Amniotic epithelial cell (primary cell): ENCODE data around the gene TGM1.

Source experiments
- DNase-seq: peaks from one replicate; pipeline ENCODE4 v3.0.0-alpha.2; 2010; ENCODE audit warnings: low read depth

TGM1 gene

DNA sequence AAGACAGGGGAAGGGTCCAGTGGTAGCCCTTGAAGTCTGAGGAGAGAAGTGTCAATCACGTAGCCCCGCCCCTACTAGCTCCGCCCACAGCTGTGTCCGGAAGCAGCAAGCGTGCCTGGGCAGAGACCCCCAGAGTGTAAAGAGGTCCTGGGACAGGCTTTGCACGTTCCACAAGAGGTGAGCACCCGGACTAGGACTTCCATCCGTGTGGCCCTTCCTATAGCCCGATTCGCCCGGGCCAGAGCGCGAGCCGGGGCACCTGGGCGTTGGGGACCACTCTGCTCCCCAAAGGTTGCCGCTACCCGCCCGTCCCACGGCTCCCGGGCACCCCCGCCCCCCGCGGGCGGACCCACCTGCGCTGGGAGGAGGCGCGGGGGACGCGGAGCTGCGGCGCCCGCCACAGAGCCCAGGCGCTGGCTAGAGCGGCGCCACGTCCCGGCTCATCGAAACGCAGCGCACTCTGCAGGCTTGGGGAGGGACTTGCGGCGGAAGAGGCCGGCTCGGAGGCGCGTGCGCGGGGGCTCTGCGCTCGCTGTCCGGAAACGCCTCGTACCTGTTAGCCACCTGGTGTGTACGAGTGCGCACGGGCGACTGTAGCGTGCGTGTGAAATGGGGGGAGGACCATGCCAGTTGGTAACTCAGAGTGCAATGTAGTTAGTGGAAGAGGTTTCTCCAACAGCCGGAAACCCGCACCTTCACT lies 8.3 kb upstream of the TGM1 start, which contains the start of gene RABGGTA:
Gene RABGGTA (minus strand): TSS at position 464 of the 700 bp plus-strand sequence. CDS start 482 bp downstream, outside the sequence.
- DNase-seq = peak; percentile 81

DNA sequence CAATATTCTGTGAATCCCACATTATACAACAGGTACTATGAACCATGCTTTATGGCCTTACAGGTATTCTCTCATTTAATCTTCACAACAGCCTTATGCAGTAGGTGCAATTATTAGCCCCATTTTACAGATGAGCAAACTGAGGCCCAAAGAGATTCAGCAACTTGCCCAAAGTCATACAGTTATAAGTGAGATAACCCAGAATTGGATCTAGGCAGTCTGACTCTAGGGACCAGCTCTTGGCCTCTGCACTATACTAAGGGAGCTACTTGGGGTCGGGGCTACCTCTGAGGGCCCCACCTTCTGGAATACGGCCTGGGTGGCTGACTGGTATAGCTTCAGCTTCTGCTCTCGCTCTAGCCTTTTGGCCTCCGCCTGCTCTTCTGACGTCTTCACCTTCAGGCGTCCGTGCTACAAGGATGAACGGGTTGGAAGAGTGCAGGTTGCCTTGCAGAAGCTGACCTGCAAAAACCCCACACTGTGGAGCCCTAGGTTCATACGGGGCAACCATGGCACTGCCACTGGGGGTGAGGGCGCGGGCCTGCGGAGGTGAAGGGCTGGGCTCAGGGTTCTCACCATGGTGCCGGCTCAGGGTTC lies 7.7 kb upstream of the TGM1 start:
- DNase-seq = no peak

DNA sequence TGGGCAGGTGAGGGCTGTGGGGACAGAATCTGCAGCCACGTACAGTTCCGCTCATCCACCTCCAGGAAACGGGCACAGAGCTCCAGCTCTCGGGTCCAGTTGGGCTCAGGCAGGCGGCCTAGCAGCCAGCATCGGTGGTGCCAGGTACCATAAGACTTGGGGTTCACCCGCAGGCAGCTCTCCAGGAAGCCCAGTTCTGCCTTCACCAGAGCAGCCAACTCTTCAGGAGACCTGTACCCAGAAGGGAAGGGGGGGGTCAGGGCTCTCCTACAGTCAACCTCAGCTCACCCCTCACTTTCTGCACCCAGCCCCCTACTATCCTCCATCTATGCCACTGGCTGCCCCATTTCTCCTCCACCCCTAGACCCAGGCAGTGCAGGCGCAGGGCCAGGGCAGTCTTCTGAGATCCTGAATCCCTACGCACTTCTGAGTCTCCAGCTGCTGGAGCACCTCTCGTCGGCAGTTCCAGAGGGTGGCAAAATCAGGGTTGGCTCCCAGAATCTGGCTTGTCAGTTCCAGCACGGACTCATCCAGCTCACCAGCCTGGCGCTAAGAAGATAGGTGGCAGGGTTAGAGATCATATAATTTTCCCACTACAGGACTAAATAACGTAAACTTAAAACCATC lies 7.0 kb upstream of the TGM1 start:
- no peak for DNase-seq

DNA sequence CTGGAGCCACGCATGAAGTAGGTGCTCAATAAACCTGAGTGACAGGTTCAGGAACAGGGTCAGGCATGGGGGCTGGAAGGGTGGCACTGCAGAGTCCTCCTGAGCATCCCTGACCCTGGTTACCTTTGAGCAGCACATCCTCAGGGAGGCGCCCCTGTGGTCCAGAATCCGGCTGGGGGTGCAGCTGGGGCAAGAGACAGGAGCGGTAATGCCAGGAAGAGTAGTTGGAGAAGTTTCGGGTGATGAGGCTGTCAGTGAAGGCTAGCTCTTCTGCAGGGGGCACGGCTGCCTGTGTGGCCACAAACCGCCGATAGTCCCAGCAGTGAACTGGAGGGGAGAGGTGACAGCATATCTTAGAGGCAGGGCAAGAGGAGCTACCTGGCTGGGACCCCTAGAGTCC lies 6.4 kb upstream of the TGM1 start:
- no peak for DNase-seq

DNA sequence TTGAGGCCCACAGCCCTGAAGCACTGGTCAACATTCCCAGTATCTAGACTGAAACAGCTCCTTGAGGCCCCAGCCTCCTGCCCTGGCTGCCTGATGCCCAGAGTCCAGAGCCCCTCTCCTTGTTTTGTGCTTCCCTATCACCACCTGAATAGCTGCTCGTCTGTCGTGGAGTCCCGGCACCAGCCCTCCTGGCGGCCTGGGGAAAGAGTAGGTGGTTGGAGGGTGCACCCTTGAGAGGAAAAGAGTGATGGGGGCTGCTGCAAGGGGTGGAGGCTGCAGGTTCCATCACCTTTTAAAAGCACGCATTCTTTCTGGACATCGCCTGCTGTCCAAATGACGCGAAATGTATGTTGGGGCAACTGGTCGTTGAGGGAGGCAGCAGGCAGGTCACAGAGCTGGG lies 5.2 kb upstream of the TGM1 start:
- no peak for DNase-seq

DNA sequence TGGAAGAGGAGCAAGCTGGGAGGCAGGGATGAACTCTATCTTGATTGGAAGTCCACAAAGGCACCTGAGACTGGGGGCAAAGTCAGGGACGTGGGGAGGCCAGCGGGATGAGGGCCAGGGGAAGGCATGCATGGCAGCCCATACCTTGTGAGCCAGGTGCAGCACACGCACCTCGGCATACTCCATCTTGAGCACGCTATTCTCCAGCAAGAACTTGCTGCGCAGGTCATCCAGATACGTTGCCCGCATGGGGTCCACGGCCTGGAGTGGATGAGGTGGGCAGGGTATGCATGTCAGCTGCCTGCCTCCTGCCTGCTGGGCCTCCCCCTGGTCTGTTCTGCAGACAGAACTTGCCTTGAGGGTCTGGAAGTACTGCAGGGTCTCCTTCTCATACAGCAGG lies 4.5 kb upstream of the TGM1 start:
- DNase-seq = no peak

DNA sequence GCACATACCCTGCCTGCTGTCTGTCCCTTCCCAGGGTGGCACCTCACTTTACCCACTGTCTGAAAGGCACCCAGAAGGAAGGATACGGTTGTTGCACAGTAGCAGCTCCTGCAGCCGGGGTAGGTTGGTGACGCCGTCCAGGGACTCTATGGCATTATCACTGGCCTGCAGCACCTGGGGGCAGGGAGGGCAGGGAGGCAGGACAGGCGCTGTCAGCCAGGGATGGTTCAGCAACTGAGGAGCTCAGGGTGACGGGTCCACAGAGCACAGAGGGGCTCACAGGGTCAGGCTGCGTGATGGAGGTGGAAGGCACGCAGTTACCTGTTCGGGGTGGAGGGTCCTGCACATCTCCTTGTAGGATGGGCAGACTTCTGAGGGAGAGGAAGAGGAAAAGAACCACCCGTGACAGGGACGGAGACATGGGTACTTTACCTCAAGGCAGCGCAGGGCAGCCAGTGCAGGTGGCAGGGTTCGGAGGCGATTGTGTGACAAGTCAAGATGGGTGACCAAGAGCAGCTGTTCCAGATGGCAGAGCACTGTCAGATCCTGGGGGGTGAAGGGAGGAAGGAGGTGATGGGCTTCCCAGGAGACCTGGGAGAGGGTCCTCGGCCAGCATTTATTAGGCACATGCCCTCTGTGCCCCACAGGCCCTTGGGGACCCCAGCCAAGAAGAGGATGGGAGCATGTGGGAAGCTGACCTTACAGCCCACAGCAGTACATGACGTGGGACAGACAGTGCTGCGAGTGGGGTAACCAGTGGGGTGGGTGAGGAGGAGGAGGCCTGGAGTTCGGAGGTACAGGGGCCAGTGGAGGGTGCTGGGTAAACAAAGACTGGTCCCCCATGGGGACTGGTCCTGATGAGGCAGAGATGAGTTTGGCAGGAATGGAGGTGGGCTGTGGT lies 3.6 kb upstream of the TGM1 start:
- no peak for DNase-seq

DNA sequence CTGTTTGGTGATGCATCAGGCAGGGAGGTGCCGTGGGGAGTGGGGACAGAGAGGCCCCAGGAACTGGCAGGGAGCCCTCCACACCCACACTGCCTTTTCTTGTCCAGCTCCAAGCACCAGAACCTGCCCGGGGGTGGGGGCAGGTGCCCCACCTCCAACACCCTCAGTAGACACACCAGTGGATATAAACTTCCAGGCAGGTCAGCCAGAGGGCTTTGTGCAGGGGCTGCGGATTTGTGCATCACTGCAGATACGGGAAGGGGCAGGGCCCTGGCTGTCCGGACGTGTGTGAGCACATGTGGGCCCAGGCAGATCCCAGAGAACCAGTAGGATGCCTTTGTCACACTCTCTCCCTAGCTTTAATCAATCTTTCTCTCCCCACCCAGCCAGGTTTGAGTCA lies 1.3 kb upstream of the TGM1 start:
- no peak for DNase-seq

DNA sequence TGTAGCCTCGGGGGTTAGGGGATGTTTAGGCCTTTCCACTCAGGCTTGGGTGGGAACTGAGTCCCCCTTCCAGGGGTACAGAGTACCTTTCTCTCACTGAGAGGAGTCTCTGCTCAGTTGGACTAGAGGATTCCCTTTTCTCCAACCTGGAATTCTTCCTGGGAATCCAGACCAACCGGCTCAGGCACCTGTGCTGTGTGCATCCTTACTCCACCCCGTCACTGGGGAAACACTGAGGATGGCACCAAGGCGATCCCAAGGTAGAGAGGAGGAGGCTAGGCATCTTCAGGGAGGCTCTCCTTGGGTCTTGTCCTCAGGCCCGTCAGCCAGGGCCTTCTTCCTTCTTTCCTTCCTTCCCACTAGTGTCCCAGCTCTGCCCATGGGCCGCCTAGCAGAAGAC lies 871 bp upstream of the TGM1 start:
- DNase-seq = no peak

DNA sequence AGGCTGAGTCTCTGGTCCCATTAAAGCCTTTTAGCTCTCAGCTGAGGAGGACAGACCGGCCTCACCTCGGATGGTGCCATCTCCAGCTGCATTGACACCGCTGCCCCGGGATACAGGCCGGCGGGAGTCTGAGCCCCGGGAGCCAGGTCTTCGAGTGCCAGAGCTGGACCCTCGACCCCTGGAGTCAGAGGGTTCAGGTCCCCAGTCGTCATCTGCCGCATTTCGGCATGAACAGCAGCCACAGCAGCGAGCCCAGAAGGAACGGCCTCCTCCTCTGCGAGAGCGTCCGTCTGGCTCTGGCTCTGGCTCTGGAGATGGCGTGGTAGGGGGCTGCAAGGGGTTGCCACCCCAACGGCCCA lies 1.0 kb downstream of the TGM1 start:
- no peak for DNase-seq

DNA sequence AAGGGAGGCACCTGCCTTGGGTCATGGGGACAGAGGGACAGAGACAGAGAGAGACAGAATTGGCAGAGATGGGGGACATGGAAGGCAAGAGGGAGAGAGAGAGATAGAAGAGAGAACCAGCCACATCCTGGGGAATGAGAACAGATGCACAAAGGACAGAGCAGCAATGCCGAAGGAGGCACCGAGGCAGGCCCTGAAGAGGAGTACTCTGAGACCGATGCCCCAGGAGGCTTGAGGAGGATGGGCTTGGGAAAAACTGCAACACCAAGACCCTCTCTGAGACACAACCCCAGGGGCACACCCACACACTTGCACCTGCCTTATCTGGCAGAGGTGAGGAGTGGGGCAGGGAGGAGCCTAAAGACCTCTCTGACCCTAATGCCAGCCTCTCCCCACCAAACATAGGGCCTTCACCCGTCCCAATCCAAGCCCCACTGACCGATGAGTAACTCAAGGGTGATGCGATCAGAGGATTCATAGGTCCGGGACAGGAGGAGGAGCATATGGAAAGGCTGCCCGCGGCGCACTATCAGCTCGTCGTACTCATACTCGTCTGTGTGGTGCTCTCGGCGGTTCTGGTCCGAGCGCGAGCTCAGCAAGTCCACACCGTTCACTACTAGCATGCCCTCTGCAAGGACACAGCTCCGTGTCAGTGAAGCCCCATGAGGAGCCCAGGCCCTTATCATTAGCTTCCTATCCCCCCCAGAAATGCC lies 1.6 kb downstream of the TGM1 start:
- DNase-seq = no peak

DNA sequence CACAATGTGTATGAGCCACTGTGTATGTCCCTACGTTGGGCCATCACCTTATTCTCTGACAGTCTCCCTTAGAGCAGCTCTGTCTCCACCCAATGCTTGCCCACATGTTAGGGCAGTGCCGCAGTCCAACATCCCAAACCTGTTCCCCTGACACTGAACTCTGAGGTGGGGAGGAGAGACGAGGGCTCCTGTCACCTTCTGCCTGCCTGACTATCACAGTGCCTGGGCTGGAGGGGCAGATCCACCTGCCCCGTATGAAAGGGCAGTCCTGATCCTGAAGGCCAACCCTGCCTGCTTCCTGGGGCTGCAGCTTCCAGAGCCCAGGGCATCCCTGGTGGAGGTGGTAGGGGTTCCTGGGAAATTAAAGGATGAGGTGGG lies 2.2 kb downstream of the TGM1 start:
- no peak for DNase-seq

DNA sequence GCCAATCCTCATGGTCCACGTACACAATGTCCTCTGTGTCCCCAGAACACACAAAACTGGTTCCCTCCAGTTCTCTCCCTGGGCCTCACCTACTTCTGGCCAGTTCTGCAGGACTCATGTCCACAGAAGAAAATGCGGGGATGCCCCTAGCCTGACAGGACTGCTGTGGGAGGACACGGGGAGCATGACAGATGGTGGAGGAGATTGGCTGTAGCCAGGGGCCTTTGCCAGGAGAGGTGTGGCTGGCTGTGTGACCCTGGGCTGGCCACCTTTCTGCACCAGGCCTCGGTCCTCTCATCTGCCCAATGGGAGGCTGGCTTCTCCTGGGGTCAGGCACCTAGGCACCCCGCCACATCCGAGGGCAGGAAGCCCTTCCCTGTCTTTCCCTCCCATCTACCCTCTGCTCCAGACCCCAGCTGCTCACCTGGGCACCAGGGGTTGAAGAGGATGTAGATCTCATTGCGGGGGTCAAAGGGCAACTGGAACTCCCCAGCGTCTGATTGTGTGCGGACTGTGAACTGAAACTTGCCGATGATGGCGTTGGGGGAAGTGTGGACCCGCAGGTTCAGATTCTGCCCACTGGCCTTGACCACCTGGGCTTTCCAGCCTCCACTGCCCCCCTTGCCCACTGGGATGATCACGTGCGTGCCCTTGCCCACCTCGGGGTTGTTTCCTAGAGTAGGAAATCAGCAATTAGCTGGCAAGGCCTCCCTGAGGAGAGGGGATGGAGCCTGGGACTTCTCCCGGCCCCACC lies 2.8 kb downstream of the TGM1 start:
- DNase-seq = no peak

DNA sequence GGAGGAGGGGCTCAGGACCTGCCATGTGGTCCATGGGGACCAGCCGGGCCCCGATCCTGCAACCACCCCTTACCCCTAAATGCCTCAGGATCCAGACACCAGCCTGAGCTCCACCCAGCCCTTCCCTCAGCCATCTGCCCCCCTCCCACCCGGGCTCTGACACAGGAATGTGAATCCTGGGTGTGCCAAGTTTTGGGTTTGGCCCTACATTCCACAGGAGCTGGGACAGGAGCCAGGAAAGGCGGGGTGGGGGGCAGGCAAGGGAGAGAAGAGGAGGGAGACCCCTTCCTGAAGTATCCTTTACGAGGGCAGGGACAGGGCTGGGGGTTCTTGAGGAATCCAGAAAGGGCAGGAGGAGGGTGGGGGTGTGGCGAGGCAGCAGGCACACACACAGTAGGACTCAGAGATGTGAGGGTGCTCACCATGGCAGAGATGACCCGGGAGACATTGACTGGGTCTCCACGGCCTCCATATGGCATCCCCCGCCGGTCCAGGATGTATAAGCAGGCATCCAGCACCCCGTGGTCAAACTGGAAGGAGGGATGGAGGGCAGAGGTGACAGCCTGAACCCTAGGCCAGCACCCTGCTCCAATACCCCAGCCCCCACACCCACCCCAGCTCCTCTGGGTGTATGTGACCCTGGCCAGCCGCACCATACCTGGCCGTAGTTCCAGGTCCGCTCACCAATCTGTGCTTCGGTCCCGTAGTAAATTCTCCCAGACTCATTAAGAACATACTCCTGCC lies 3.5 kb downstream of the TGM1 start:
- no peak for DNase-seq

DNA sequence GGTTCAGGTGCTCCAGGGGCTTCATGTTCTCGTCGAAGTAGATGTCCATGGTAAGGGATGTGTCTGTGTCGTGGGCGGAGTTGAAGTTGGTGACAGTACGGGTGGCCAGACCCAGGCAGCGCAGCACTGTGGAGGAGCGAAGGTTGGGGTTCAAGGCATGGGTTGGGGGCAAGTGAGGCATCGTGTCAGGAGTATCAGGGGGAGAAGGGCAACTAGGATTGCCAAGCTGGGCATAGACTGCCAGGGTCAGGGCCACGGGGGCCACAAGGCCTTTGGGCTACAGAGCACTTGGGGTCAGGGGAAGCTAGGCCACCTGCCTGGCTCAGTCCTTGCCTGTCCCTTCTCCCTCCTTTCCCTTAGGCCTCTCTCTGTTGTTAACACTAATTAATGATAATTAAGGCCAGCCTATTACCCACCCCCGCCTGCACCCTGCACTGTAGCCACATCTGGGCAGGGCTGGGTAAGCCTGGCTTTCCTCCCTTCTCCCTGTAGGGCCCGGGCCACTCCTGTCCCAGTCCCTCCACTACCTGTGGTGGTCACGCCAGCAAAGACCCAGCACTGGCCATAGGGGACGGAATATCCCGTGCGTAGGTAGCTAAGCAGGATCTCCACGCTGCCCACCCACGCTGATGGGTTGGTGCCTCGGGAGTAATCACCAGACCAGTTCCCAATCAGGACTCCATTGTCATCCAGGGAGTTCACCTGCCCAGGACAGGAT lies 4.3 kb downstream of the TGM1 start:
- DNase-seq = no peak

DNA sequence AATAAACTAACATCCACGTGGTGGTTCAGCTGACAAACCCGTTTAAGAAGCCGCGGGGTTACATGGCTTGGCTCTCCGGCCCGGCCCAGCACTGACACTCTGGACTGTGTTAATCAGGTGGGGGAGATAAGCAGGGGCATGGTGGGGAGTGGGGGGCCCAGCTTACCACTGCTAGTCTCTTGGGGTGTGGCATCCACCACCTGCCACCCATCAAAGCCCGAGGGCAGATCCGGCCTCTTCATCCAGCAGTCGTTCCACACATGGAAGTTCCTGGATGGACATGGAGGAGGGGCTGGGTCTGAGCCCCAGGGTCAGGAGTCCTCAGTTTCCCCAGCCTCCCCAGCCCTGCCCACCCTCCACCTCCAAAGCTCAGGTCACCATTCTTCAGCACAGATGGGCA lies 4.9 kb downstream of the TGM1 start:
- DNase-seq = no peak

DNA sequence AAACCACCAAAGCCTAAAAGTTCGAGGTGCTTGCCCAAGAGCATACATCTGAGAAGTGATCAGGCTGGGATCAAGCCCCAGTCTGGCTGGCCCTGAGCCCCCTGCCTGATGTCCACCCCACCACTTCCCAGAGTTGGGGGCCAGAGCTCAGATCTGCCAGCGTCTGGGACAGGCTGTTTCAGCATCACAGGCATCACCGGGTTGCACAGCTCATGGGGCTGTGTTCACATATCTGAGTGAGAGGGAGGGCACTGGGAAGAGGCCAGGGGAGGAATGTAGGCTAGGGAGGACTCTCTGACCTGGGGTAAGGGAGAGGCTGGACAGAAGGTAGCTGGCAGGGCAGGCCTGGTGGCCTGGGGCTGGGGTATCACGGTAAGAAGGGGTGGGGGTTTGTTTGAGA lies 6.0 kb downstream of the TGM1 start:
- DNase-seq = peak; percentile 9

DNA sequence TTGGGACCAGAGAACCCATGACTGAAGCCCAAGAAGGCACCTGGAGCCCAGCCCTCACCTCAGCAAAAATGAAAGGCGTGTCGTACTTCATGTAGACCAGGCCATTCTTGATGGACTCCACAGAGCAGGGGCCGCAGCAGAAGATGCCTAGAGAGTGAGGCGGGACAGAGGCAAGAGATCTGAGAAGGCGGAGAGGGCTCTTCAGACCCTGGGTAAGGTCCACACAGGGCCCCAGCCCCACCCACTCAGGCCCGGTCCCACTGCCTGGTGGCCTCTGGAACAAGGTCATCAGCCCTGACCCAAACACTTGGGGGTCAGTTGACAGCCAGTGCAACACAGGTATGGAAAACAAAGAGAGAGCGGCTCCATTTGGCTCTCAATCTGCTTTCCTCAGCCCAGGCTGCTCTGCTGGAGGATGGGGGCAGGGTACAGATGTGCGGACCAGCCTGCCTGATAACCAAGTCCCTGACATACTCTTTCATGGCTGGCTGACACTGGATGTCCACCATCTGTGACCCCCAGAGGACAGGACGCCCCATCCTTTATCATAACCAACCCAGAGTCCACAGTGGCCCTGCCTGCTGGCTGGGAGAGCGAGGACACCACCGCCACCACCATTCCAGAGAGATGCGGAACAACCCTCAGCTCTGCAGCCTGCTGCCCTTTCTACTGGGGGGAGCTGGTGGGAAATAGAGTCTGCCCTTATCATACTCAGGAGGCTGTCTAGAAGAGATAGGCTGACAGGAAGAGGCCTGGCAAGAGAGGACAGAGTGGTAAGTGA lies 6.9 kb downstream of the TGM1 start:
- no peak for DNase-seq

DNA sequence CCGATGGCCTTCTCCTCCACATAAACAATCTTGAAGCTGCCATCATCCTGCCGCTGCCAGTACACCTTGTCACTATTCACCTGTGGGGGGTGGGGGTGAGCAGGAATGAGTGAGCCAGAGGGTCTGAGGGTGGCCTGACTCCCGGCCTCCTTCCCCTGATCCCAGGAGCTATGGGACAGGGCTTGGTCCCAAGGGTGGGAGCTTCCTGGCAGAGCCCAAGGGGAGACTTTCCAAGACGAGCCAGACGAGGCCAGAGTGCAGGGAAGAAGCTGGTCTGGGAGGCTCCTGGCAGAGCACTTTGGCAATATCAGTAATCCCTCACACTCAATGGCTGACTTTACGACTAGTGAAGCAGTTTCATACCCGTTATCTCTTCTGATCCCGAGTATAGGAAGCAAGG lies 7.5 kb downstream of the TGM1 start:
- no peak for DNase-seq
